Stimulated activated CD4-positive, alpha-beta T cell treated with anti-CD3 and anti-CD28 coated beads, Interleukin-1b, Interleukin-23, amount 100 ng/mL, for 1 hour (primary cell): ENCODE measurements around the gene LSS.
A peak's percentile ranks its signal among the peaks of the same experiment; 100 is the strongest.

ENCODE experiments used
- DNase-seq, 2 donors: peaks; one replicate each; pipeline ENCODE4 v3.0.0-alpha.2; 2020; ENCODE audit warnings: low read depth in 2 of 2

LSS gene

GRCh38 chr21:46228345-46229051 is at the start of gene LSS:
LSS (minus strand) TSS chr21:46228774; CDS start chr21:46228745, 29 bp downstream.
- peak; percentile 85 to 98 for DNase-seq

GRCh38 chr21:46274797-46275390 is 46.3 kb upstream of the LSS start:
- no peak for DNase-seq

- DNase-seq, result no peak
These were observed 44.8 kb upstream of the LSS start for GRCh38 chr21:46273341-46273740.

GRCh38 chr21:46269466-46269865 is 40.9 kb upstream of the LSS start:
- DNase-seq, result no peak

- no peak for DNase-seq
These were observed 39.8 kb upstream of the LSS start for GRCh38 chr21:46268371-46268770.

GRCh38 chr21:46266946-46267345 is 38.4 kb upstream of the LSS start:
- no peak for DNase-seq

- DNase-seq, result no peak
These were observed 37.4 kb upstream of the LSS start for GRCh38 chr21:46265736-46266525.

- DNase-seq, result no peak
These were observed 36.1 kb upstream of the LSS start for GRCh38 chr21:46264690-46265144.

- DNase-seq, result no peak
These were observed 35.6 kb upstream of the LSS start for GRCh38 chr21:46264046-46264689.

GRCh38 chr21:46256501-46256994 is 28.0 kb upstream of the LSS start:
- no peak for DNase-seq

- no peak for DNase-seq
These were observed 27.3 kb upstream of the LSS start for GRCh38 chr21:46255758-46256337.

GRCh38 chr21:46255166-46255565 is 26.6 kb upstream of the LSS start:
- DNase-seq, result no peak

GRCh38 chr21:46254208-46254975 is 25.8 kb upstream of the LSS start:
- no peak for DNase-seq

GRCh38 chr21:46253610-46254124 is 25.1 kb upstream of the LSS start:
- DNase-seq, result peak in 1 of 2 donors; percentile 15

GRCh38 chr21:46252840-46253239 is 24.3 kb upstream of the LSS start:
- no peak for DNase-seq

GRCh38 chr21:46250146-46250725 is 21.7 kb upstream of the LSS start:
- DNase-seq, result no peak

GRCh38 chr21:46248827-46249226 is 20.3 kb upstream of the LSS start:
- DNase-seq, result no peak

- no peak for DNase-seq
These were observed 19.8 kb upstream of the LSS start for GRCh38 chr21:46248422-46248782.

- no peak for DNase-seq
These were observed 19.3 kb upstream of the LSS start for GRCh38 chr21:46247699-46248421.

GRCh38 chr21:46246345-46246744 is 17.8 kb upstream of the LSS start:
- no peak for DNase-seq
